WTC11 (cell line): ENCODE results near the gene NEAT1. TPM values are rescaled to one million over a fixed set of nuclear protein-coding genes. Genes with fewer than 3 reads are reported as not detected.

ENCODE experiments used
- ATAC-seq: fragments of 200-7000 bp; cut with Tn5 transposase; 2 replicates; pipeline ENCODE4 v1.10.0; 2021; ENCODE audit warnings: mild to moderate bottlenecking, moderate library complexity
- CTCF ChIA-PET: fragments of 300-600 bp; sonication (Branson Sonifier 250); formaldehyde crosslinking; loops from one replicate; lab custom pipeline; 2021; ENCODE audit warnings: antibody characterized with exemption; lab: Charles Lee
- POLR2A ChIA-PET: fragments of 350-600 bp; sonication (Branson Sonifier 250); formaldehyde crosslinking; loops from one replicate; lab custom pipeline; 2021; ENCODE audit warnings: antibody characterized with exemption; lab: Charles Lee
- DNase-seq: peaks from one replicate; pipeline ENCODE4 v3.0.0; 2021; ENCODE audit warnings: low spot score
- H3K27ac Mint-ChIP-seq: 2 replicates; pipeline ENCODE4 v1.8.0; 2021; ENCODE audit warnings: mixed read lengths
- H3K27me3 Mint-ChIP-seq: 2 replicates; pipeline ENCODE4 v1.8.0; 2021; ENCODE audit warnings: low read depth, mild to moderate bottlenecking, moderate library complexity, mixed read lengths
- H3K36me3 Mint-ChIP-seq: 2 replicates; pipeline ENCODE4 v1.8.0; 2021; ENCODE audit warnings: mixed read lengths
- H3K4me1 Mint-ChIP-seq: 2 replicates; pipeline ENCODE4 v1.8.0; 2022; ENCODE audit warnings: mixed read lengths
- H3K4me3 Mint-ChIP-seq: 2 replicates; pipeline ENCODE4 v1.8.0; 2021; ENCODE audit warnings: mild to moderate bottlenecking, moderate library complexity, mixed read lengths
- H3K9me3 Mint-ChIP-seq: 2 replicates; pipeline ENCODE4 v1.8.0; 2021; ENCODE audit warnings: mixed read lengths
- ATF1 ChIP-seq: sonication (generic); formaldehyde crosslinking; IDR thresholded peaks from 2 replicates; pipeline ENCODE4 v1.8.1; 2023; ENCODE audit warnings: mild to moderate bottlenecking, moderate library complexity, missing genetic modification reagents
- EMX1 ChIP-seq: fragments of 250-450 bp; sonication (Bioruptor Pico); IDR thresholded peaks from 2 replicates; pipeline ENCODE4 v1.8.0; 2021; ENCODE audit warnings: mild to moderate bottlenecking
- FOXJ3 ChIP-seq: sonication (generic); formaldehyde crosslinking; IDR thresholded peaks from 2 replicates; pipeline ENCODE4 v1.9.0; 2021; ENCODE audit warnings: missing genetic modification reagents, mild to moderate bottlenecking, borderline replicate concordance
- FOXK1 ChIP-seq: sonication (generic); formaldehyde crosslinking; IDR thresholded peaks from 2 replicates; pipeline ENCODE4 v1.8.0; 2022; ENCODE audit warnings: mild to moderate bottlenecking, moderate library complexity, missing genetic modification reagents
- JAZF1 ChIP-seq: fragments of 250-450 bp; sonication (Bioruptor Pico); IDR thresholded peaks from 2 replicates; pipeline ENCODE4 v1.9.0; 2021; ENCODE audit warnings: moderate library complexity, mild to moderate bottlenecking, inconsistent platforms
- JUN ChIP-seq: sonication (generic); formaldehyde crosslinking; IDR thresholded peaks from 2 replicates; pipeline ENCODE4 v1.8.0; 2023; ENCODE audit warnings: mild to moderate bottlenecking, missing genetic modification reagents
- NR3C1 ChIP-seq: sonication (generic); formaldehyde crosslinking; conservative IDR thresholded peaks from 2 replicates; pipeline ENCODE4 v1.8.1; 2023; ENCODE audit warnings: low read depth, mild to moderate bottlenecking, missing genetic modification reagents
- OVOL2 ChIP-seq: fragments of 250-450 bp; sonication (Bioruptor Pico); IDR thresholded peaks from 2 replicates; pipeline ENCODE4 v1.9.0; 2021; ENCODE audit warnings: mild to moderate bottlenecking, borderline replicate concordance
- SMAD3 ChIP-seq: sonication (generic); formaldehyde crosslinking; IDR thresholded peaks from 2 replicates; pipeline ENCODE4 v1.8.0; 2022; ENCODE audit warnings: missing genetic modification reagents, mild to moderate bottlenecking, borderline replicate concordance
- TEAD4 ChIP-seq: sonication (generic); formaldehyde crosslinking; IDR thresholded peaks from 2 replicates; pipeline ENCODE4 v1.8.0; 2022; ENCODE audit warnings: mild to moderate bottlenecking, missing genetic modification reagents
- total RNA-seq: library from RNA; stranded (reverse); gene quantifications from 3 replicates; pipeline ENCODE4 v1.2.3, GENCODE V29; 2021
- TF ChIP-seq, protein P1 (sequence below): fragments of 250-450 bp; sonication (Bioruptor Pico); IDR thresholded peaks from 2 replicates; pipeline ENCODE4 v1.9.0; 2021; ENCODE audit warnings: mild to moderate bottlenecking, borderline replicate concordance
- TF ChIP-seq, protein P2 (sequence below): fragments of 250-450 bp; sonication (Bioruptor Pico); IDR thresholded peaks from 2 replicates; pipeline ENCODE4 v2.1.2; 2022; ENCODE audit warnings: mild to moderate bottlenecking, moderate library complexity
- TF ChIP-seq, protein P3 (sequence below): sonication (generic); formaldehyde crosslinking; IDR thresholded peaks from 2 replicates; pipeline ENCODE4 v1.8.0; 2023; ENCODE audit warnings: mild to moderate bottlenecking, missing genetic modification reagents
- TF ChIP-seq, protein P4 (sequence below): sonication (generic); formaldehyde crosslinking; IDR thresholded peaks from 2 replicates; pipeline ENCODE4 v1.8.1; 2023; ENCODE audit warnings: mild to moderate bottlenecking, missing genetic modification reagents
- TF ChIP-seq, protein P5 (sequence below): sonication (generic); formaldehyde crosslinking; IDR thresholded peaks from 2 replicates; pipeline ENCODE4 v1.8.1; 2022; ENCODE audit warnings: mild to moderate bottlenecking, missing genetic modification reagents, moderate library complexity, borderline replicate concordance
- TF ChIP-seq, protein P6 (sequence below): sonication (generic); formaldehyde crosslinking; IDR thresholded peaks from 2 replicates; pipeline ENCODE4 v1.8.0; 2023; ENCODE audit warnings: missing genetic modification reagents
- TF ChIP-seq, protein P7 (sequence below): sonication (generic); formaldehyde crosslinking; IDR thresholded peaks from 2 replicates; pipeline ENCODE4 v1.8.0; 2023; ENCODE audit warnings: missing genetic modification reagents, mild to moderate bottlenecking, borderline replicate concordance

The NEAT1 gene
- total RNA-seq, 1 experiment from 2014 or later, result 38.1 TPM

DNA sequence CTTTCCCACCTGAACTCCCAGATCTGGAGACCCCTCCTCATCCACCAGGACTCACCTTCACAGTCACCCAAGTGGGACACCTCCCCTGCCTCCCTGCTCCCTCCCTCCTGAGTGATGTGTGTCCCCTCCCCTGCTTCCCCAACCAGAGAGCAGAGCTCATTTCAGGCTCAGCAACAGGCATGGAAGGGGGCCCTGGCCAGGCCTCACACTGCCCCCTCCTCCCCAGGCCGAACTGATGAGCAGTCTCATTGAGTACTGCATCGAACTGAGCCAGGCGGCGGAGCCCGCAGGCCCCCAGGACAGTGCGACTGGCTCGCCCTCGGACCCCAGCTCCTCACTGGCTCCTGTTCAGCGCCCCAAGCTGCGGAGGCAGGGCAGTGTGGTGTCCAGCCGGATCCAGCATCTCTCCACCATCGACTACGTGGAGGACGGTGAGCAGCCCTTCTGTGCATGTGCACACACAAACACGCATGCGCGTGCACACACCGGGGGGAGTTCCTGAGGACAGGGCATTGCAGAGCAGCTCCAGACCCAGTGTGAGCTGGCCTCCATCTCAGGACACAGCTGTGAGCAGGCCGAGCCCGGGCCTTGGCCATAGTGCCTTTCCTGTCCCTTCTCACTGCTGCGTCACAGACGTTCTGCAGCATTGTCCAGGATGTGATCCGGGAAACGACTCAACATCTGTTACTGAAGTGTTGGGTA is 17.8 kb upstream of the NEAT1 start:
- no peak overlapping the region for H3K4me3 Mint-ChIP-seq
- H3K36me3 Mint-ChIP-seq, result peaks cover 14% of the 10 kb centered on the region
- H3K9me3 Mint-ChIP-seq, result no peaks in the 10 kb centered on the region
- DNase-seq, result no peak
- H3K27ac Mint-ChIP-seq, result no peak overlapping the region
- ATAC-seq, result no peak
- TF ChIP-seq, protein P1, sequence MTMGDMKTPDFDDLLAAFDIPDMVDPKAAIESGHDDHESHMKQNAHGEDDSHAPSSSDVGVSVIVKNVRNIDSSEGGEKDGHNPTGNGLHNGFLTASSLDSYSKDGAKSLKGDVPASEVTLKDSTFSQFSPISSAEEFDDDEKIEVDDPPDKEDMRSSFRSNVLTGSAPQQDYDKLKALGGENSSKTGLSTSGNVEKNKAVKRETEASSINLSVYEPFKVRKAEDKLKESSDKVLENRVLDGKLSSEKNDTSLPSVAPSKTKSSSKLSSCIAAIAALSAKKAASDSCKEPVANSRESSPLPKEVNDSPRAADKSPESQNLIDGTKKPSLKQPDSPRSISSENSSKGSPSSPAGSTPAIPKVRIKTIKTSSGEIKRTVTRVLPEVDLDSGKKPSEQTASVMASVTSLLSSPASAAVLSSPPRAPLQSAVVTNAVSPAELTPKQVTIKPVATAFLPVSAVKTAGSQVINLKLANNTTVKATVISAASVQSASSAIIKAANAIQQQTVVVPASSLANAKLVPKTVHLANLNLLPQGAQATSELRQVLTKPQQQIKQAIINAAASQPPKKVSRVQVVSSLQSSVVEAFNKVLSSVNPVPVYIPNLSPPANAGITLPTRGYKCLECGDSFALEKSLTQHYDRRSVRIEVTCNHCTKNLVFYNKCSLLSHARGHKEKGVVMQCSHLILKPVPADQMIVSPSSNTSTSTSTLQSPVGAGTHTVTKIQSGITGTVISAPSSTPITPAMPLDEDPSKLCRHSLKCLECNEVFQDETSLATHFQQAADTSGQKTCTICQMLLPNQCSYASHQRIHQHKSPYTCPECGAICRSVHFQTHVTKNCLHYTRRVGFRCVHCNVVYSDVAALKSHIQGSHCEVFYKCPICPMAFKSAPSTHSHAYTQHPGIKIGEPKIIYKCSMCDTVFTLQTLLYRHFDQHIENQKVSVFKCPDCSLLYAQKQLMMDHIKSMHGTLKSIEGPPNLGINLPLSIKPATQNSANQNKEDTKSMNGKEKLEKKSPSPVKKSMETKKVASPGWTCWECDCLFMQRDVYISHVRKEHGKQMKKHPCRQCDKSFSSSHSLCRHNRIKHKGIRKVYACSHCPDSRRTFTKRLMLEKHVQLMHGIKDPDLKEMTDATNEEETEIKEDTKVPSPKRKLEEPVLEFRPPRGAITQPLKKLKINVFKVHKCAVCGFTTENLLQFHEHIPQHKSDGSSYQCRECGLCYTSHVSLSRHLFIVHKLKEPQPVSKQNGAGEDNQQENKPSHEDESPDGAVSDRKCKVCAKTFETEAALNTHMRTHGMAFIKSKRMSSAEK (CRISPR knock-in tag), result no peak
- TF ChIP-seq, protein P2, sequence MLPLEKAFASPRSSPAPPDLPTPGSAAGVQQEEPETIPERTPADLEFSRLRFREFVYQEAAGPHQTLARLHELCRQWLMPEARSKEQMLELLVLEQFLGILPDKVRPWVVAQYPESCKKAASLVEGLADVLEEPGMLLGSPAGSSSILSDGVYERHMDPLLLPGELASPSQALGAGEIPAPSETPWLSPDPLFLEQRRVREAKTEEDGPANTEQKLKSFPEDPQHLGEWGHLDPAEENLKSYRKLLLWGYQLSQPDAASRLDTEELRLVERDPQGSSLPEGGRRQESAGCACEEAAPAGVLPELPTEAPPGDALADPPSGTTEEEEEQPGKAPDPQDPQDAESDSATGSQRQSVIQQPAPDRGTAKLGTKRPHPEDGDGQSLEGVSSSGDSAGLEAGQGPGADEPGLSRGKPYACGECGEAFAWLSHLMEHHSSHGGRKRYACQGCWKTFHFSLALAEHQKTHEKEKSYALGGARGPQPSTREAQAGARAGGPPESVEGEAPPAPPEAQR (CRISPR knock-in tag), result no peak
- TF ChIP-seq JAZF1 (CRISPR knock-in tag) (no peak), NR3C1 (CRISPR knock-in tag) (no peak), SMAD3 (no peak), EMX1 (no peak), JUN (CRISPR knock-in tag) (no peak), FOXK1 (no peak), TEAD4 (CRISPR knock-in tag) (no peak), OVOL2 (no peak), FOXJ3 (no peak), ATF1 (CRISPR knock-in tag) (no peak)
- TF ChIP-seq, protein P3, sequence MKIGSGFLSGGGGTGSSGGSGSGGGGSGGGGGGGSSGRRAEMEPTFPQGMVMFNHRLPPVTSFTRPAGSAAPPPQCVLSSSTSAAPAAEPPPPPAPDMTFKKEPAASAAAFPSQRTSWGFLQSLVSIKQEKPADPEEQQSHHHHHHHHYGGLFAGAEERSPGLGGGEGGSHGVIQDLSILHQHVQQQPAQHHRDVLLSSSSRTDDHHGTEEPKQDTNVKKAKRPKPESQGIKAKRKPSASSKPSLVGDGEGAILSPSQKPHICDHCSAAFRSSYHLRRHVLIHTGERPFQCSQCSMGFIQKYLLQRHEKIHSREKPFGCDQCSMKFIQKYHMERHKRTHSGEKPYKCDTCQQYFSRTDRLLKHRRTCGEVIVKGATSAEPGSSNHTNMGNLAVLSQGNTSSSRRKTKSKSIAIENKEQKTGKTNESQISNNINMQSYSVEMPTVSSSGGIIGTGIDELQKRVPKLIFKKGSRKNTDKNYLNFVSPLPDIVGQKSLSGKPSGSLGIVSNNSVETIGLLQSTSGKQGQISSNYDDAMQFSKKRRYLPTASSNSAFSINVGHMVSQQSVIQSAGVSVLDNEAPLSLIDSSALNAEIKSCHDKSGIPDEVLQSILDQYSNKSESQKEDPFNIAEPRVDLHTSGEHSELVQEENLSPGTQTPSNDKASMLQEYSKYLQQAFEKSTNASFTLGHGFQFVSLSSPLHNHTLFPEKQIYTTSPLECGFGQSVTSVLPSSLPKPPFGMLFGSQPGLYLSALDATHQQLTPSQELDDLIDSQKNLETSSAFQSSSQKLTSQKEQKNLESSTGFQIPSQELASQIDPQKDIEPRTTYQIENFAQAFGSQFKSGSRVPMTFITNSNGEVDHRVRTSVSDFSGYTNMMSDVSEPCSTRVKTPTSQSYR (CRISPR knock-in tag), result no peak
- TF ChIP-seq, protein P4, sequence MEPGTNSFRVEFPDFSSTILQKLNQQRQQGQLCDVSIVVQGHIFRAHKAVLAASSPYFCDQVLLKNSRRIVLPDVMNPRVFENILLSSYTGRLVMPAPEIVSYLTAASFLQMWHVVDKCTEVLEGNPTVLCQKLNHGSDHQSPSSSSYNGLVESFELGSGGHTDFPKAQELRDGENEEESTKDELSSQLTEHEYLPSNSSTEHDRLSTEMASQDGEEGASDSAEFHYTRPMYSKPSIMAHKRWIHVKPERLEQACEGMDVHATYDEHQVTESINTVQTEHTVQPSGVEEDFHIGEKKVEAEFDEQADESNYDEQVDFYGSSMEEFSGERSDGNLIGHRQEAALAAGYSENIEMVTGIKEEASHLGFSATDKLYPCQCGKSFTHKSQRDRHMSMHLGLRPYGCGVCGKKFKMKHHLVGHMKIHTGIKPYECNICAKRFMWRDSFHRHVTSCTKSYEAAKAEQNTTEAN (CRISPR knock-in tag), result no peak
- TF ChIP-seq, protein P5, sequence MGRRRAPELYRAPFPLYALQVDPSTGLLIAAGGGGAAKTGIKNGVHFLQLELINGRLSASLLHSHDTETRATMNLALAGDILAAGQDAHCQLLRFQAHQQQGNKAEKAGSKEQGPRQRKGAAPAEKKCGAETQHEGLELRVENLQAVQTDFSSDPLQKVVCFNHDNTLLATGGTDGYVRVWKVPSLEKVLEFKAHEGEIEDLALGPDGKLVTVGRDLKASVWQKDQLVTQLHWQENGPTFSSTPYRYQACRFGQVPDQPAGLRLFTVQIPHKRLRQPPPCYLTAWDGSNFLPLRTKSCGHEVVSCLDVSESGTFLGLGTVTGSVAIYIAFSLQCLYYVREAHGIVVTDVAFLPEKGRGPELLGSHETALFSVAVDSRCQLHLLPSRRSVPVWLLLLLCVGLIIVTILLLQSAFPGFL, result no peak
- TF ChIP-seq, protein P6, sequence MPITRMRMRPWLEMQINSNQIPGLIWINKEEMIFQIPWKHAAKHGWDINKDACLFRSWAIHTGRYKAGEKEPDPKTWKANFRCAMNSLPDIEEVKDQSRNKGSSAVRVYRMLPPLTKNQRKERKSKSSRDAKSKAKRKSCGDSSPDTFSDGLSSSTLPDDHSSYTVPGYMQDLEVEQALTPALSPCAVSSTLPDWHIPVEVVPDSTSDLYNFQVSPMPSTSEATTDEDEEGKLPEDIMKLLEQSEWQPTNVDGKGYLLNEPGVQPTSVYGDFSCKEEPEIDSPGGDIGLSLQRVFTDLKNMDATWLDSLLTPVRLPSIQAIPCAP (CRISPR knock-in tag), result no peak
- TF ChIP-seq, protein P7, sequence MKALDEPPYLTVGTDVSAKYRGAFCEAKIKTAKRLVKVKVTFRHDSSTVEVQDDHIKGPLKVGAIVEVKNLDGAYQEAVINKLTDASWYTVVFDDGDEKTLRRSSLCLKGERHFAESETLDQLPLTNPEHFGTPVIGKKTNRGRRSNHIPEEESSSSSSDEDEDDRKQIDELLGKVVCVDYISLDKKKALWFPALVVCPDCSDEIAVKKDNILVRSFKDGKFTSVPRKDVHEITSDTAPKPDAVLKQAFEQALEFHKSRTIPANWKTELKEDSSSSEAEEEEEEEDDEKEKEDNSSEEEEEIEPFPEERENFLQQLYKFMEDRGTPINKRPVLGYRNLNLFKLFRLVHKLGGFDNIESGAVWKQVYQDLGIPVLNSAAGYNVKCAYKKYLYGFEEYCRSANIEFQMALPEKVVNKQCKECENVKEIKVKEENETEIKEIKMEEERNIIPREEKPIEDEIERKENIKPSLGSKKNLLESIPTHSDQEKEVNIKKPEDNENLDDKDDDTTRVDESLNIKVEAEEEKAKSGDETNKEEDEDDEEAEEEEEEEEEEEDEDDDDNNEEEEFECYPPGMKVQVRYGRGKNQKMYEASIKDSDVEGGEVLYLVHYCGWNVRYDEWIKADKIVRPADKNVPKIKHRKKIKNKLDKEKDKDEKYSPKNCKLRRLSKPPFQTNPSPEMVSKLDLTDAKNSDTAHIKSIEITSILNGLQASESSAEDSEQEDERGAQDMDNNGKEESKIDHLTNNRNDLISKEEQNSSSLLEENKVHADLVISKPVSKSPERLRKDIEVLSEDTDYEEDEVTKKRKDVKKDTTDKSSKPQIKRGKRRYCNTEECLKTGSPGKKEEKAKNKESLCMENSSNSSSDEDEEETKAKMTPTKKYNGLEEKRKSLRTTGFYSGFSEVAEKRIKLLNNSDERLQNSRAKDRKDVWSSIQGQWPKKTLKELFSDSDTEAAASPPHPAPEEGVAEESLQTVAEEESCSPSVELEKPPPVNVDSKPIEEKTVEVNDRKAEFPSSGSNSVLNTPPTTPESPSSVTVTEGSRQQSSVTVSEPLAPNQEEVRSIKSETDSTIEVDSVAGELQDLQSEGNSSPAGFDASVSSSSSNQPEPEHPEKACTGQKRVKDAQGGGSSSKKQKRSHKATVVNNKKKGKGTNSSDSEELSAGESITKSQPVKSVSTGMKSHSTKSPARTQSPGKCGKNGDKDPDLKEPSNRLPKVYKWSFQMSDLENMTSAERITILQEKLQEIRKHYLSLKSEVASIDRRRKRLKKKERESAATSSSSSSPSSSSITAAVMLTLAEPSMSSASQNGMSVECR (CRISPR knock-in tag), result no peak
- ChIA-PET CTCF (interaction anchor here (0.6 to 2.6 kb wide), 4 partner anchors 12 to 165 kb away, joined by 3 to 7 read pairs (median 4); partner anchors contain the start of gene ZNRD2), POLR2A (no interaction called here)
- H3K27me3 Mint-ChIP-seq, result no peaks in the 10 kb centered on the region
- peaks cover 10% of the 10 kb centered on the region for H3K4me1 Mint-ChIP-seq
